ENCODE measurements around the gene STX8.
"Not testable (repeated sequence)": the region's sequence is repeated elsewhere in the genome, so short reads cannot be mapped to it uniquely, and the experiment has no call there.

Gene STX8

DNA sequence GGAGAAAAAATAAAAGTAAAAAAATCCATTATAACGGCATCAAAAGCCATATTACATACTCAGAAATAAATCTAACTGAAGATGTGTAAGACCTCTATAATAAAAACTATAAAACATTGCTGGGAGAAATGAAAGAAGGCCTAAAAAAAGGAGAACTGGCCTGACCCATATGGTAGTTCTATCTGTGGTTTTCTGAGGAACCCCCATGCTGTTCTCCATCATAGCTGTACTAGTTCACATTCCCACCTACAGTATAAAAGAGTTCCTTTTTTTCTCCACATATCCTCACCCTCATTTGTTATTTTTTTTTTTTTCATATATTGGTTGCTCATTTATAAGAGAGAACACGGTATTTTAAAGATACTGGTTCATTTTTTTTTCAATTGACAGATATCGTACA is 191.8 kb downstream of the STX8 start:
- no peak for DNase-seq

- no peak for DNase-seq
Observed at GRCh38 chr17:9382626-9383025, 193.0 kb downstream of the STX8 start.

DNA sequence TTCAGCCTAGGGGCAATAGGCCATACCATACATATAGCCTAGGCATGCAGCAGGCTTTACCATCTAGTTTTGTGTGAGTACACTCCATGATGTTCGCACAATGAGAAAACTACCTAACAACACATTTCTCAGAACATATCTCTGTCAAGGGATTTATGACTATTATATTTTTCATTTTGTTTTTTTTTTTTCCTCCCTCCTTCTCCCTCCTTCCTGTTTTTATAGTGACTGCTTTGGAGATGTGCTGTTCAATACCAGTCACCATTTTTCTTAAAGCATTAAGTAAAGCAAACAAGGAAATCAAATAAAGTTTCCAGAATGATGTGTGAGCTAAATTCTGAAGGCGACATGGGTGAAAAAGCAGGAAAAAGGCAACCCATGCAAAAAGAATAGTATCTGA is 194.6 kb downstream of the STX8 start:
- no peak for DNase-seq

GRCh38 chr17:9380361-9380760 is 195.3 kb downstream of the STX8 start:
- DNase-seq: no peak

GRCh38 chr17:9376177-9376576 is 199.4 kb downstream of the STX8 start:
- not testable (repeated sequence) for DNase-seq

DNA sequence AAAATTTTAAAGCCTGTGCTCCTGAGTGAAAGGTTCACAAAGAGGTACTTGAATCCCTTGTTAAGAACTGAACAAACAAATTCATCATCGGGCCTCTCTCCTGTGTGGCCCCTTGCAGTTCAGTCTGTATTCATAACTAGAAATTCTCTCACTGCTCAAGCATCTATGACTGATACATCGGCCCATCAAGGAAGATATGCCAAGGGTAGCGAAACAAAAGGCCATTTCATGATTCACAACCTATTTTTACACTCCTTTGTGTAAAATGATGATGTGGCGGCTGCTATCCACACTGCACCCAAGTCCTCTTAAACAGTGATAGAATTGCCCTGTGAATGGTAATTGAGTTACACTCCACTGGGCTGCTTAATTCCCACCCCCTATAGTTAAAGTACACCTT is 204.6 kb downstream of the STX8 start:
- no peak for DNase-seq

DNA sequence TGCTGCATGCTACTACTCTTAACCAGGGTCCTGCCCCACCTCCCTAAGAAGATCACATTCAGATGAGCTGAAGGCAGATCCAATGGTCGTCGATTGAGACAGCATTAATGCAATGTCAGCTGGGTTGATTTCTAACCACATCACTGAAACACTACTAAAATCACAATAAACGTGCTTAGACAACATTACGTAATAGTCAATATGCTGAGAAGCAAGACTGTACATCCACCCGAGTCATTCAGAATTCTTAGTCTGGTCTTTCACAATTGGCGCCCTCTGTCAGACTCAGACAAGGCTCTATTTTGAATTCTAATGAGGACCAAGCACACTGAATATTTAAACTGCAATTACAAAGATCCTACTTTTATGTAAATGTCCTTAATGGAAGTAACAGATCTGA is 205.2 kb downstream of the STX8 start:
- no peak for DNase-seq

GRCh38 chr17:9368631-9369030 is 207.0 kb downstream of the STX8 start:
- no peak for DNase-seq

DNA sequence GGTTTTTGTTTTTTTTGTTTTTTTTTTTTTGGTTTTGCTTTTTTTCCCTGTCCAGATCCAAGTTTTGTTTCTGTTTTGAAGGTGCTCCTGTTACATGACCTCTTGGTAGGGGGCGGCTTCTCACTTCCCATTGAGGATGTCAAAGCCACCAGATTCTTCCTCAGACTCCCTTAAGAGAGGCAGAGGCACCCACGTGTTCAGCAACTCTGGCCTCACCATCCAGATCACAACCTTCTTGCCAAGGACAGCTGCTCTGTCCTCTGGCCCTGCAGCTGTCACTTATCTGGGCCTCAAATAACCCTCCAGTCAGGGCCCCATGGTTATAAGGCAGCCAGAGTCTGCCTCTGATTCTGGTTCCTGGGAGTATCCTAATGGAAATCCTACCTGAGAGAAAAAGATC is 208.5 kb downstream of the STX8 start:
- DNase-seq: no peak

DNA sequence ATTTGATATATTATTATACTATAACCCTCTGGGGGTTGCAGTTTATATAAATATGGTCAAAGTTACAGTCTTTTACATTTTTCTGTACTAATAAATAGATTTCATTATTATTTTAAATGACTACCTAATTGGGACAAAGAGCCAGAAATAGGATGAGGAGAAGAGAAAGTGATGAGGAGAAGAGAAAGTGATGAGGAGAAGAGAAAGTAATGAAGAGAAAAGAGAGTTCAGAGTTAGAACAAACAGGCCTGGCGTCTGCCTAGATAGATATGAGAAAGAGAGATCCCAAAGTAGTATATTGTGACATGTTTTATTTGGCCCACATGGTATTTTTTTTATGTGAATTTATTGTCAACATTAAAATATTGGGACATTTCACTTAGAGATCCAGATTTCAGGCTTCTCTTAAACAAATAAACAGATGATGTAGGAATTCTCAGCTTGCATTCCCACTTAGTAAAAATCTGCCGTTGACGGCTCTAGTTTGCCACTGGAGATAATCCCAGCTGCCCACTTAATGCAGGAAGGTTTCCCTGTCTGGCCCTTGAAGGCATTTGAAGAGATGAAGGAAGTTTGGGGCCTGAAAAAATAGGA is 210.7 kb downstream of the STX8 start:
- no peak for DNase-seq

GRCh38 chr17:9363440-9364350 is 211.9 kb downstream of the STX8 start:
- no peak for DNase-seq

DNA sequence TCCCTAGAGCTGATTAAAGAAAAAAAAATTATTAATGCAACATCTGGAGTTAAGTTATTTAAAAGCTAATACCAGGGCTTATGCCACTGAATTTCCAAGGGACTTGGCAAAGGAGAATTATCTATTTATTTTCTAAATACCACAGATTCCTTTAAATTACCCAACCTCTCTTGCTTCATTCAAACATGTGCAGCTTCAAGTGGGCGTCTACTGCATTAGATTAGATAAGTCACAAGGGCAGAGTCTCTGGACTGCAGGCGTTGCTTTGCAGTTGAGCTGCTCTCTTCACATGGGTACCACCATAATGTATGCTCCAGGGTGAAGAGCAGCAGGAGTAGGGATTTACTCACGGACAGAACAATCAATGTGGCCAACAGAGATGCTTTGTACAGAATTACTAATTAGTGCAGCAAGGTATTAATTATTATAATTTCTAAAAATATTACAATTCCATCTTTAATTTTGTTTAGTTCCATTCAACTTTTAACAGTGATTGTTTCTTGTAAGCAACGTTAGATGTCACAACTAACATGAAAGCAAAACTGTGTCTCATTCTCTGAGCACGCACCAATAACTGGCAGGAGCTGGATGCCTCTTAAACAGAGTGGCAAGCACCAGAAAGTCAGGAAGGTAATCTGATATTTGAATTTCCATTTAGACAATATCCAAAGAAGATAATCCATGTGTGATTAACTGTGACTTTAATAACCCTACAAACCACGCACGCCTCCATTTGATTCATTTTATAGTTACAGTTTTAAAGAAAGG is 214.2 kb downstream of the STX8 start:
- DNase-seq: no peak

DNA sequence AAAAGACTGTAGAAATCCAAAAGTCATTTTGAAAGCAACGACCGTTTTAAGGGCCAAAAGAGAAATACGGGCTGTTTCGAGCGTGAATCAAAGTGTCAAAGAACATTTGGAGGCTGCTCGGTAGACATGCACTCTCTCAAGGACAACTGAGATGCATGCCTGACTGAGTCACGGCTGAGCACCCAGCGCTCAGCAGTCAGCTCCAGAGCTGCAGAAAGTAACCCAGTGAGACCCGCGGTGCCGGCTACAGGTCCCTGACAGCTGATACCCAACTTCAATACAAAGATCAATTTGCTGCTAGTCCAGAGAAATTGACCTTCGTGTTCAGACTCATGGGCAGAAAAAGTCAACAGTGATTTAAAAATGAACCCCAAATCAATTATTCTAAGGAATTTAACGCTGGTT is 214.9 kb downstream of the STX8 start:
- no peak for DNase-seq

DNA sequence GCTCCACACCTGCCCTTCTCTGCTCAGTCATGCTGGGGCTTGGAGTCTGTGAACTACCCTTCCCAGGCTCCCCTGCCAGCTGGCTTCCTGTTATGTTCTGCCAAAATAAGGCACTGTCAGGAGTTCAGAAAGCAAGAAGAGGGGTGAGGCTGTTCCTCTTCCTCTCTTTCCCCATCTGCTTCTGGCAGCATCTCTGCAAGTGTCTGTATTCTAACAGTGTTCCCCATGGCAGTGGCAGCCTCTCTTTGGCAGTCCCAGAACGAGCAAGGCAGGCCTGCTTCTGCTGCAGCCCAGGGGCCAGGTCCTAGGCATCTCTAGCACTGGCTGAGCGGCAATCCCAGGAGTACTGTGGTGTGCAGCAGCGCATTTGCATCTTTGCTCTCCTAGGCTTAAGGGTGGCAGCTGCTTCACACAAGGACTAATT is 219.1 kb downstream of the STX8 start:
- DNase-seq: no peak

GRCh38 chr17:9355846-9356245 is 219.8 kb downstream of the STX8 start:
- DNase-seq: no peak

DNA sequence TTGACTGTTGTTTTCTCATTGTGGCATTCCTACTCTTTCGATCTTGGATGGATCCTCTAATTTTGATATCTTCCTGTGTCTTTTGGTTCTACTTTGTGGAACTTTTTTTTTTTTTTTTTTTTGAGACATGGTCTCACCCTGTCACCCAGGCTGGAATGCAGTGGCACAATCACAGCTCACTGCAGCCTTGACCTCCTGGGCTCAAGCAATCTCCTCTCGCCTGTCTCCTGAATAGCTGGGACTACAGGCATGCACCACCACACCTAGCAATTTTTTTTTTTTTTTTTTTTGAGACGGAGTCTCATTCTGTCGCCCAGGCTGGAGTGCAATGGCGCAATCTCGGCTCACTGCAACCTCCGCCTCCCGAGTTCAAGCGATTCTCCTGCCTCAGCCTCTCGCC is 220.4 kb downstream of the STX8 start:
- not testable (repeated sequence) for DNase-seq

DNA sequence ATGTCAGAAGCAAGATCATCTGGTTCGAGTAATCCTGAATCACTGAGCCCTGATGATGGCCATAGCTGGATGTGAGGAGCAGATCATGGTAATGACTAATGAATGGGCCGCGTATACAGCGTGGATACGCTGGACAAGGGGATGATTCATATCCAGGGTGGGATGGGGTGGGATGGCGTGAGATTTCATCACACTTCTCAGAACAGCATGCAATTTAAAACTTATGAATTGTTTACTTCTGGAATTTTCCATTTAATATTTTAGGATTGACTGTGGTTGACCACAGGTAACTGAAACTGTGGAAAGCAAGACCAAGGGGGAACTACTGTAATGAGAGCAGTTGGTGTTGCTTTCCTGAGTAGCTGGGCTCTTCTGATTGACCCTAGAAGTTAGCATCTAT is 225.5 kb downstream of the STX8 start:
- no peak for DNase-seq

GRCh38 chr17:9346296-9346926 is 229.2 kb downstream of the STX8 start:
- DNase-seq: no peak

GRCh38 chr17:9343516-9343915 is 232.1 kb downstream of the STX8 start:
- no peak for DNase-seq

DNA sequence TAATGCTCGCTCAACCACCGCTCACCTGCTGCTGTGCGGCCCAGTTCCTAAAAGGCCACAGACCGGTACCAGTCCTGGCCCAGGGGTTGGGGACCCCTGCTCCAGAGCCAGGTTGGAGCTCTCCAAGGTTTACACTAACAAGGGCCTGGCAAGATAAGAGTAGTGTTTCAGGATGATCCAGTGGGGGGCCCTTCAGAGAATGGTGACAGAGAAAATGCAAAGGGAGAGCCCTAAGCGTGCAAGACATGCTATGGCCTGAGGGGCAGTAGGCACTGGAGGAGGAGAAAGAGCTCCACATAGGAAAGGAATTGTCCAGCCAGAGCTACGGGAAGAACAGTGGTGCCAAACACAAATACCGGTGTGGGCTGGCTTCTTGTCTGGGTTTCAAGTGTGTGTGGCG is 233.4 kb downstream of the STX8 start:
- DNase-seq: no peak

GRCh38 chr17:9339958-9340357 is 235.7 kb downstream of the STX8 start:
- no peak for DNase-seq

DNA sequence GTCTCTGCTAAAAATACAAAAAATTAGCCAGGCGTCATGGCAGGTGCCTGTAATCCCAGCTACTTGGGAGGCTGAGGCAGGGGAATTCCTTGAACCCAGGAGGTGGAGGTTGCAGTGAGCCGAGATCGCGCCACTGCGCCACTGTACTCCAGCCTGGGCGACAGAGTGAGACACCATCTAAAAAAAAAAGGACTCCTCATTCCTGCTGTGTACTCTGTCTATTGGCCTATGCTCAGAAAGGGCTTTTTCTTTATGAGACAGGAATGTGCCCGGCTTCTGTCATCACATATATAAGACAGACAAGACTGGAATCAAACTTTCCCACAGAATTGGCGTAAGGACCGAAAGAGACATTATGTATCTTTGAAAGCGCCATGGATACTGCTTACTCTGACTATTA is 236.1 kb downstream of the STX8 start:
- not testable (repeated sequence) for DNase-seq

GRCh38 chr17:9336817-9337216 is 238.8 kb downstream of the STX8 start:
- DNase-seq: no peak

All from T-helper 9 cell (primary cell).